Hepatocyte (in vitro differentiated cells): Measurements from ENCODE around the gene ERVW-1. TPM values are rescaled to one million over a fixed set of nuclear protein-coding genes. Genes with fewer than 3 reads are reported as not detected.

Source experiments
- DNase-seq: peaks from one replicate; pipeline ENCODE4 v3.0.0-alpha.2; 2016; ENCODE audit warnings: low spot score
- H2AFZ ChIP-seq: fragments of 200-600 bp; sonication (generic); 2 replicates; pipeline ENCODE4 v1.6.0; 2016; ENCODE audit warnings: antibody characterized with exemption, mild to moderate bottlenecking
- H3K27ac ChIP-seq: fragments of 200-600 bp; sonication (generic); 2 replicates; pipeline ENCODE4 v1.5.1; 2016; ENCODE audit warnings: mild to moderate bottlenecking
- H3K27me3 ChIP-seq: fragments of 200-600 bp; sonication (generic); 2 replicates; pipeline ENCODE4 v1.6.1; 2016
- H3K36me3 ChIP-seq: fragments of 200-600 bp; sonication (generic); replicated peaks from 2 replicates; pipeline ENCODE4 v1.5.1; 2016; ENCODE audit warnings: low read depth; ENCODE audit not compliant: insufficient read depth
- H3K4me1 ChIP-seq: fragments of 200-600 bp; sonication (generic); 2 replicates; pipeline ENCODE4 v1.5.1; 2016; ENCODE audit warnings: mild to moderate bottlenecking, moderate library complexity; ENCODE audit not compliant: insufficient read depth
- H3K4me2 ChIP-seq: fragments of 200-600 bp; sonication (generic); 2 replicates; pipeline ENCODE4 v1.6.0; 2016
- H3K4me3 ChIP-seq: fragments of 200-600 bp; sonication (generic); 2 replicates; pipeline ENCODE4 v1.5.1; 2016; ENCODE audit warnings: mild to moderate bottlenecking
- H3K79me2 ChIP-seq: fragments of 200-600 bp; sonication (generic); 2 replicates; pipeline ENCODE4 v1.6.0; 2017; ENCODE audit warnings: mild to moderate bottlenecking
- H3K9me2 ChIP-seq: fragments of 200-600 bp; sonication (generic); replicated peaks from 2 replicates; pipeline ENCODE4 v1.6.0; 2017; ENCODE audit warnings: mild to moderate bottlenecking; ENCODE audit not compliant: insufficient read depth
- H3K9me3 ChIP-seq: fragments of 200-600 bp; sonication (generic); 2 replicates; pipeline ENCODE4 v1.5.1; 2016; ENCODE audit warnings: low read depth, mild to moderate bottlenecking
- H4K20me1 ChIP-seq: fragments of 200-600 bp; sonication (generic); 2 replicates; pipeline ENCODE4 v1.6.0; 2016; ENCODE audit warnings: mild to moderate bottlenecking; ENCODE audit not compliant: insufficient read depth, poor library complexity, severe bottlenecking
- CTCF ChIP-seq: fragments of 200-600 bp; sonication (generic); IDR thresholded peaks from 2 replicates; pipeline ENCODE4 v1.5.1; 2016; ENCODE audit warnings: antibody characterized with exemption, mild to moderate bottlenecking; ENCODE audit not compliant: poor library complexity
- EZH2 ChIP-seq: fragments of 200-600 bp; sonication (generic); IDR thresholded peaks from 2 replicates; pipeline ENCODE4 v1.6.1; 2016; ENCODE audit warnings: antibody characterized with exemption, mild to moderate bottlenecking, borderline replicate concordance
- EZH2phosphoT487 ChIP-seq: fragments of 200-600 bp; sonication (generic); IDR thresholded peaks from one replicate; pipeline ENCODE4 v1.6.1; 2018; ENCODE audit warnings: antibody characterized with exemption, mild to moderate bottlenecking, low read depth, moderate library complexity; ENCODE audit not compliant: unreplicated experiment, severe bottlenecking
- WGBS: methylation state at CpG from one replicate; pipeline ENCODE4 v1.1.6; 2016; ENCODE audit warnings: low lambda C conversion rate; ENCODE audit errors: missing lambda C conversion rate; 5-methylcytosine and 5-hydroxymethylcytosine counted together
- polyA plus RNA-seq: library from polyadenylated mRNA; unstranded; fragments of >200 nt; fragmentation: Nextera tagmentation; extraction: Ambion mirVana; gene quantifications from 2 replicates; pipeline ENCODE4 v1.2.1, GENCODE V29; 2016
- total RNA-seq: library from RNA; depleted of rRNA; stranded (reverse); fragments of >200 nt; gene quantifications from 2 replicates; pipeline ENCODE4 v1.2.3, GENCODE V29; 2014

ERVW-1 gene
- total and polyA plus RNA-seq, 2 experiments from 2014 or later = 0.23 to 0.37 TPM

- no peaks in the 10 kb centered on the region for H4K20me1 ChIP-seq
- no peak overlapping the region for H3K4me2 ChIP-seq
- TF ChIP-seq CTCF (no peak), EZH2 (no peak), EZH2phosphoT487 (no peak)
- H3K27me3 ChIP-seq = no peaks in the 10 kb centered on the region
- no peaks in the 10 kb centered on the region for H3K9me2 ChIP-seq
- H2AFZ ChIP-seq = no peak overlapping the region
- H3K36me3 ChIP-seq = no peaks in the 10 kb centered on the region
- H3K4me1 ChIP-seq = no peaks in the 10 kb centered on the region
- no peaks in the 10 kb centered on the region for H3K9me3 ChIP-seq
- DNase-seq = no peak
- WGBS = 91% methylated on average over 2 of the region's 2 CpGs
- no peaks in the 10 kb centered on the region for H3K79me2 ChIP-seq
- no peak overlapping the region for H3K4me3 ChIP-seq
- no peak overlapping the region for H3K27ac ChIP-seq
Measured at GRCh38 chr7:92435542-92435941, 42.2 kb downstream of the ERVW-1 start.

- Histone ChIP-seq H3K79me2 (no peaks in the 10 kb centered on the region), H3K9me3 (no peaks in the 10 kb centered on the region), H3K27ac (no peak overlapping the region), H3K36me3 (no peaks in the 10 kb centered on the region), H4K20me1 (no peaks in the 10 kb centered on the region), H3K27me3 (no peaks in the 10 kb centered on the region), H2AFZ (no peak overlapping the region), H3K9me2 (no peaks in the 10 kb centered on the region), H3K4me1 (no peaks in the 10 kb centered on the region), H3K4me3 (no peak overlapping the region), H3K4me2 (no peak overlapping the region)
- TF ChIP-seq EZH2 (no peak), EZH2phosphoT487 (no peak), CTCF (no peak)
- WGBS = 96% methylated on average over 8 of the region's 8 CpGs
- no peak for DNase-seq
Measured at GRCh38 chr7:92433019-92433418, 44.7 kb downstream of the ERVW-1 start.

GRCh38 chr7:92432299-92432946 lies 45.3 kb downstream of the ERVW-1 start:
- H3K9me2 ChIP-seq = no peaks in the 10 kb centered on the region
- 85% methylated on average over 3 of the region's 3 CpGs for WGBS
- H3K27ac ChIP-seq = no peak overlapping the region
- H3K27me3 ChIP-seq = no peaks in the 10 kb centered on the region
- H3K9me3 ChIP-seq = no peaks in the 10 kb centered on the region
- H2AFZ ChIP-seq = no peak overlapping the region
- no peak for DNase-seq
- H3K4me2 ChIP-seq = no peak overlapping the region
- no peaks in the 10 kb centered on the region for H3K4me1 ChIP-seq
- no peak overlapping the region for H3K4me3 ChIP-seq
- no peaks in the 10 kb centered on the region for H3K79me2 ChIP-seq
- TF ChIP-seq CTCF (no peak), EZH2phosphoT487 (no peak), EZH2 (no peak)
- no peaks in the 10 kb centered on the region for H4K20me1 ChIP-seq
- no peaks in the 10 kb centered on the region for H3K36me3 ChIP-seq

- no peaks in the 10 kb centered on the region for H3K79me2 ChIP-seq
- no peak overlapping the region for H3K4me3 ChIP-seq
- no peak overlapping the region for H3K27ac ChIP-seq
- WGBS = 77% methylated on average over 3 of the region's 3 CpGs
- H3K27me3 ChIP-seq = no peaks in the 10 kb centered on the region
- DNase-seq = no peak
- TF ChIP-seq EZH2 = no peak
- no peak for TF ChIP-seq CTCF
- TF ChIP-seq EZH2phosphoT487 = no peak
- H3K4me2 ChIP-seq = no peak overlapping the region
- H3K36me3 ChIP-seq = no peaks in the 10 kb centered on the region
- H2AFZ ChIP-seq = no peak overlapping the region
- H4K20me1 ChIP-seq = no peaks in the 10 kb centered on the region
- peaks cover 4% of the 10 kb centered on the region for H3K4me1 ChIP-seq
- H3K9me2 ChIP-seq = no peaks in the 10 kb centered on the region
- H3K9me3 ChIP-seq = no peaks in the 10 kb centered on the region
Measured at GRCh38 chr7:92427193-92427592, 50.6 kb downstream of the ERVW-1 start.
